ENCODE measurements around the gene CFAP299. TPM values are rescaled to one million over a fixed set of nuclear protein-coding genes. Genes with fewer than 3 reads are reported as not detected.
A peak's percentile ranks its signal among the peaks of the same experiment; 100 is the strongest.

Gene CFAP299
- total and polyA plus RNA-seq, 2 donors (not counting 3 experiments of a cell fraction or from before 2014, with no cell fraction given) = not detected

GRCh38 chr4:80309294-80310004 lies 26.1 kb upstream of the CFAP299 start:
- Histone ChIP-seq H3K9me1 (replicated peaks; ENCODE audit: control insufficient read depth, extremely low read depth, insufficient read depth, low read length) (no peaks in the 10 kb centered on the region), H3K36me3 (ENCODE audit: control insufficient read depth in 2 of 2, extremely low read depth in 1 of 2, insufficient read depth in 2 of 2, low read length in 2 of 2) (no peaks in the 10 kb centered on the region), H3K27ac (ENCODE audit: insufficient read depth, low read depth, low read length) (peak overlapping the region; percentile 40), H3K9ac (replicated peaks; ENCODE audit: extremely low read depth, insufficient read depth, low read length) (no peak overlapping the region), H3K27me3 (ENCODE audit: control insufficient read depth in 2 of 2, insufficient read depth in 2 of 2, low read length in 2 of 2) (peaks cover 0 to 9% of the 10 kb centered on the region in 2 experiments), H4K20me1 (replicated peaks; ENCODE audit: control insufficient read depth, extremely low read depth, insufficient read depth, low read length) (no peaks in the 10 kb centered on the region), H3K4me3 (replicated peaks in 1 of 3; ENCODE audit: insufficient read depth in 1 of 3, low read depth in 1 of 3, low read length in 3 of 3) (no peak overlapping the region), H3K9me3 (replicated peaks; ENCODE audit: control insufficient read depth, insufficient read depth, low read length) (no peaks in the 10 kb centered on the region), H3K4me1 (ENCODE audit: control insufficient read depth, extremely low read depth, insufficient read depth, low read length) (peaks cover 14% of the 10 kb centered on the region), H3K4me2 (ENCODE audit: insufficient read depth, low read length) (peak overlapping the region; percentile 9), H2AFZ (ENCODE audit: low read depth, low read length) (no peak overlapping the region), H3K79me2 (ENCODE audit: control insufficient read depth, insufficient read depth, low read length) (no peaks in the 10 kb centered on the region)
- peak; percentile 86 for TF ChIP-seq FOS (IDR thresholded peaks at IDR 0.05; ENCODE audit: borderline replicate concordance, insufficient read depth, low read length)
- no peak for TF ChIP-seq JUN (IDR thresholded peaks at IDR 0.05; ENCODE audit: borderline replicate concordance, insufficient read depth, insufficient read length, low read depth)
- CTCF ChIA-PET = interaction anchor here (0.9 to 1.8 kb wide), 3 partner anchors 26 to 94 kb away, joined by 3 to 5 read pairs (median 4); partner anchors contain the start of gene CFAP299
- dilution Hi-C loops (cut with MboI; ENCODE audit: extremely low pct_ligation_motif_present, low sequenced_read_pairs) (no loop called here), intact Hi-C loops (cut with micrococcal nuclease) (loop anchor here (5.0 kb wide), 1 partner anchor 72 kb away; no protein-coding TSS in a partner anchor)
- FAIRE-seq (peak; percentile 15), DNase-seq (ENCODE audit: low read depth, low spot score) (peak; percentile 17)
- BruUV-seq (replicated peaks) = no TSS peak
- POLR2A ChIA-PET = no interaction called here

DNA sequence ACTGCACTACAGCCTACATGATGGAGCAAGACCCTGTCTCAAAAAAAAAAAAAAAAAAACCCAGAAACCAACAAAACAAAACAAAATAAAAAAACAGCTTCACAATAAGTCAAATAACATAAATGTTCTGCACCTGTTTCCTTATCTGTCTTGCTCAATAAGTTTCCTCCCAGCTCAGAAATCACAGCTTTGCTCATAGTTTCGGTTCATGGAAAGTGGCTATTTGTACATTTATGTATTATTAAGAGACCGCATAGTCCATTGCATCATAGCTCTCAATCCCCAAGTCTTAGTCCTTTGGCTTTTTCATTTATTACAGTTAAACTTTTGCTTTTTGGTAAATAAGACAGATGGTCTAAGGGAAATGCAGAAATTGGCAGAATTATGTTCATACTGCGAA lies 24.4 kb upstream of the CFAP299 start:
- Histone ChIP-seq H3K9me1 (replicated peaks; ENCODE audit: control insufficient read depth, extremely low read depth, insufficient read depth, low read length) (no peaks in the 10 kb centered on the region), H3K9me3 (replicated peaks; ENCODE audit: control insufficient read depth, insufficient read depth, low read length) (no peaks in the 10 kb centered on the region), H4K20me1 (replicated peaks; ENCODE audit: control insufficient read depth, extremely low read depth, insufficient read depth, low read length) (no peaks in the 10 kb centered on the region), H3K36me3 (ENCODE audit: control insufficient read depth in 2 of 2, extremely low read depth in 1 of 2, insufficient read depth in 2 of 2, low read length in 2 of 2) (no peaks in the 10 kb centered on the region), H3K27ac (ENCODE audit: insufficient read depth, low read depth, low read length) (no peak overlapping the region), H3K27me3 (ENCODE audit: control insufficient read depth in 2 of 2, insufficient read depth in 2 of 2, low read length in 2 of 2) (peaks cover 0 to 14% of the 10 kb centered on the region in 2 experiments), H3K79me2 (ENCODE audit: control insufficient read depth, insufficient read depth, low read length) (no peaks in the 10 kb centered on the region), H3K9ac (replicated peaks; ENCODE audit: extremely low read depth, insufficient read depth, low read length) (no peak overlapping the region), H3K4me1 (ENCODE audit: control insufficient read depth, extremely low read depth, insufficient read depth, low read length) (peaks cover 11% of the 10 kb centered on the region), H3K4me3 (replicated peaks in 1 of 3; ENCODE audit: insufficient read depth in 1 of 3, low read depth in 1 of 3, low read length in 3 of 3) (no peak overlapping the region), H2AFZ (ENCODE audit: low read depth, low read length) (no peak overlapping the region), H3K4me2 (ENCODE audit: insufficient read depth, low read length) (no peak overlapping the region)
- dilution Hi-C loops (cut with MboI; ENCODE audit: extremely low pct_ligation_motif_present, low sequenced_read_pairs) = no loop called here
- ChIA-PET CTCF (interaction anchor here (0.7 to 1.8 kb wide), 10 partner anchors 12 to 1287 kb away, joined by 3 to 6 read pairs (median 4); partner anchors contain the start of genes CFAP299 and FGF5), POLR2A (no interaction called here)
- BruUV-seq (replicated peaks) = no TSS peak
- TF ChIP-seq, protein P1, sequence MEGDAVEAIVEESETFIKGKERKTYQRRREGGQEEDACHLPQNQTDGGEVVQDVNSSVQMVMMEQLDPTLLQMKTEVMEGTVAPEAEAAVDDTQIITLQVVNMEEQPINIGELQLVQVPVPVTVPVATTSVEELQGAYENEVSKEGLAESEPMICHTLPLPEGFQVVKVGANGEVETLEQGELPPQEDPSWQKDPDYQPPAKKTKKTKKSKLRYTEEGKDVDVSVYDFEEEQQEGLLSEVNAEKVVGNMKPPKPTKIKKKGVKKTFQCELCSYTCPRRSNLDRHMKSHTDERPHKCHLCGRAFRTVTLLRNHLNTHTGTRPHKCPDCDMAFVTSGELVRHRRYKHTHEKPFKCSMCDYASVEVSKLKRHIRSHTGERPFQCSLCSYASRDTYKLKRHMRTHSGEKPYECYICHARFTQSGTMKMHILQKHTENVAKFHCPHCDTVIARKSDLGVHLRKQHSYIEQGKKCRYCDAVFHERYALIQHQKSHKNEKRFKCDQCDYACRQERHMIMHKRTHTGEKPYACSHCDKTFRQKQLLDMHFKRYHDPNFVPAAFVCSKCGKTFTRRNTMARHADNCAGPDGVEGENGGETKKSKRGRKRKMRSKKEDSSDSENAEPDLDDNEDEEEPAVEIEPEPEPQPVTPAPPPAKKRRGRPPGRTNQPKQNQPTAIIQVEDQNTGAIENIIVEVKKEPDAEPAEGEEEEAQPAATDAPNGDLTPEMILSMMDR (IDR thresholded peaks at IDR 0.05; ENCODE audit: extremely low read depth in 1 of 2, insufficient read depth in 1 of 2, low read depth in 1 of 2, low read length in 2 of 2) = no peak
- no peak for TF ChIP-seq MAX (IDR thresholded peaks at IDR 0.05; ENCODE audit: insufficient read depth, insufficient read length)
- no peak for TF ChIP-seq GATA2 (IDR thresholded peaks at IDR 0.05; ENCODE audit: insufficient read depth, insufficient read length, low read depth, low read length)
- no peak for TF ChIP-seq POLR2A (IDR thresholded peaks at IDR 0.05; ENCODE audit: low read depth, low read length)
- TF ChIP-seq FOS (IDR thresholded peaks at IDR 0.05; ENCODE audit: borderline replicate concordance, insufficient read depth, low read length) = no peak
- DNase-seq (ENCODE audit: low read depth, low spot score) (no peak), FAIRE-seq (no peak)
- intact Hi-C loops (cut with micrococcal nuclease) = no loop called here

Measured in endothelial cell of umbilical vein (primary cell).